NCI-H146 treated with DMSO at 0.1 percent for 48 hours (cell line): Measurements from ENCODE around the gene TNFRSF25.

ENCODE experiments used
- DNase-seq: peaks from one replicate; lab custom pipeline; 2025; ENCODE audit not compliant: unreplicated experiment; lab: John Stamatoyannopoulos, UW

The TNFRSF25 gene

DNA sequence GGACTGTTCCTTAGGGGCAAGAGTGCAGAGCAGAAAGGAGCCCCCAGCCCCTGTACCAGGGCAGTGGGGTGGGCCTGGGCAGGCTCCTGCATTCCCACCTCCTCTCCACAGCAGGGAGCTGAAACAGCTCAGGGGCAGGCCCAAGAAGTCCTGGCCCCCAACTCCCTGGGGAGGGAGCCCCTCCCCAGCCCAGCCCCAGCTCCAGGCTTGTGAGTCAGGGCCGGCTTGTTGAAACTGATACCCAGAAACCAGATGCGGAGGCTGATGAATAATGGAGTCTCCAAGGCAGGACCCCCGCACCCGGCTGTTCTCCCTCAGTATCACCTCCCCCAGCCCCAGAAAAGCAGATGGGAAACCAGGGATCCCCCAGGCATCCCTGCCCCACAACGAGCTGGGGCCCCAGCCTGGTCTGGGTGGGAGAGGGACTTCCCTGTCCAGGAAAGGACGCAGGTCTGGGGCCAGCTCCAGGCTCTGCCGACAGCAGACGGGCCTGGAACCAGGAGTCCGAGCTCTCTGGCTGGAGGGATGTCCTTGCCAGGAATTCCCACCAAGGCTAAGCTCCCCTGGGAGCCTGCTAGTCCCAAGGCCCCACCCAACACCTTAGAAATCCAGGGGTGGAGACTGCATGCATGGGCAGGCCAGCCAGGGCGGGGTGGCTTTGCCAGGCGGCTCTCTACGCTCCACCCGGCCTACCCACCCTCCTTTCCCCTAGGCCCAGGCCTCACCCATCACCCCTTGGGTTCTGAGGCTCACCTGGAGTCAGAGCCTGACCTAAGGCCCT lies 22.8 kb upstream of the TNFRSF25 start:
- no peak for DNase-seq

- no peak for DNase-seq
Measured at GRCh38 chr1:6487804-6488484, 22.0 kb upstream of the TNFRSF25 start.

DNA sequence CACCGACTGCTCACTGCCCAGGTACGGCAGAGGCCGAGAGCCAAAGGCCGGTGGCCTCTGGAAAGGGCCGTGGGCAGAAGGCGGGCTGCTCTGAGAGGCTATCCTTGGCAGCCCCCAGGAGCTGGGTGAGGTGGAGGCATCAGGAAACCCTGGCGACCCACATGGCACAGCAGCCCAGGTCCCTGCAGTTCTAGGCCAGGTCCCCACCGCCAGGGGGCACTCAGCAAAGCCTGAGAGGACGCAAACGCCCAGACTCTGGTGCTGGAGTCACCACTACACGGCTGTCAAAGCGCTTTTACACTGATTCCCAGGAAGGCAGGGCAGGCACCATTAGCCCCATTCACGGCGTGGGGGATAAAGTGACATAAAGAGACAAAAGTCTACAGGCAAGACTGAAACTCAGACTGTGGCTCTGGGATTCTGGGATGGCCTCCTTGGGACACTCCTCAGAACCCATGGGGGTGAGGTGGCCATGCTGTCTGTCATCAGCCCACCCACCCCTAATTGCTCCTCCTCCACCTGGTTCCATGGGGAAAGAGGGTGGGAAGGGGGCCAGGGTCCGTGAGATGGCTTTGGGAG lies 20.5 kb upstream of the TNFRSF25 start:
- peak; percentile 55 for DNase-seq

GRCh38 chr1:6485168-6486101 lies 19.5 kb upstream of the TNFRSF25 start:
- no peak for DNase-seq

GRCh38 chr1:6484826-6485167 lies 18.8 kb upstream of the TNFRSF25 start:
- DNase-seq = no peak

DNA sequence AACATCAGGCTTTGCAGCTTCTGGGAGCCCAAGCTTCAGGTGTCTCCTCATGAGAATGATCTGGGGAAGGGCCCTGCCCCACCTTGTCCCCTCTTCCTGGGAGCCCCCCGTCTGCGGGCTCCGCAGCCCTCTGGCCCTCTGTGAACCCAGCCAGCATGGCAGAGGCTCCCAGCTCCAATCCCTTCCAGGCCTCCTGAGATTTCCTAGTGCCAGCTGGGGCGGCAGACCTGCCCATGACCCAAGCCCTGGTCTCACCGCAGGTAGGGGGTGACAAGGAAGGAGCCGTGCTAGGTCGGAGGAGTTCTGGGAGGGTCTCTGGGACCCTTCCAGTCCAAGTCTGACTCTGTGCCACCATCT lies 17.8 kb upstream of the TNFRSF25 start:
- no peak for DNase-seq

GRCh38 chr1:6483017-6483760 lies 17.2 kb upstream of the TNFRSF25 start:
- no peak for DNase-seq

- no peak for DNase-seq
Measured at GRCh38 chr1:6481820-6482219, 15.8 kb upstream of the TNFRSF25 start.

- DNase-seq = no peak
Measured at GRCh38 chr1:6477039-6477820, 11.3 kb upstream of the TNFRSF25 start.

DNA sequence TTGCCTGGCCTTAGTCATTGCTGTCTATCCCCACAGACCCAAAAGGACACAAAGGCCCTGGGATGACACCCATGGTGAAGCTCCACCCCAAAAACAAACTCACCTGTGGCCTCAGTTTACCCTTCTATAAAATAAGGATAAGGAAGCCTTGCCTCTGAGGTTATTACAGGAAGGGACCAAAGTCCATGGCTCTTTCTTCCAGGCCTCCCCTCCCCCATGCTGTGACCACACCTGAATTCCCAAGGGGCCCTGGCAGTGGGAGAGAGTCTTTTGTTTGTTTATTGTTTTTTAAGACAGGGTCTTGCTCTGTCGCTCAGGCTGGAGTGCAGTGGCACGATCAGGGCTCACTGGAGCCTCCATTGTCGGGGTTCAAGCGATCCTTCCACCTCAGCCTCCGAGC lies 10.5 kb upstream of the TNFRSF25 start:
- DNase-seq = no peak

DNA sequence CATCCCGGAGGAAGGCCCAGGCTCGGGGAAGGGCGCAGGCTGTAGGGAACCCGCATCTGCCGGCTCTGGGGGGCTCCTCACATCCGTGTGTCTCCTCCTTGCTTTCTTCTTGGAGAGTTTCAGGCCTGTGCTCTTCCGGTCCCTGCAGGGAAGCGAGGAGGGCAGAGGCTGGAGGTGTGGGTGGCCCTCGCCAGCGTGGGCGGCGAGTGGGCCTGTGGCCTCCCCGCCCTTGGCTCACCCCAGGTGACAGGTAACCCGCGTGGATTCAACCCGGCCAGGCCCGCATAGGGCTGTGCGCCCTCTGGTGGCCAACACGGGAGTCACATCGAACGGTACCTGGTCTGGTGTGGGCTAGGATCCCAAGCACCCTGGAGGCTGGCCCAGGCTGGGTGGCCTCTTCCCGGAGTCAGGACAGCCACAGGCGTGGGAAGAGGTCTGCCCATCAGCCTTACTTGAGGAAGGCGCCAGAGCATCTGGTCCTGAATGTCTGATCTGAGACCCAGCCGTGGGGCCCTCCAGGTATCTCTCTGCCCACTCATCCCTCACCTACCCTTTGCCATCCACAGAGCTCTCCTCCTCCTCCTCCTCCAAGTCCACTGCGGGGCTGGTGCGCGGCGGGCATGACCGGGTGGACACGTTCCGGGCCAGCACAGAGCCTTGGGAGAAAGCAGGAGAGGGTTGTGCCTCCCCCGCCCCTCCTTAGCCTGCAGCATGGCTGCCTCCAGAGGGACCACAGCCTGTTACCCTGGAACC lies 9.6 kb upstream of the TNFRSF25 start:
- no peak for DNase-seq

DNA sequence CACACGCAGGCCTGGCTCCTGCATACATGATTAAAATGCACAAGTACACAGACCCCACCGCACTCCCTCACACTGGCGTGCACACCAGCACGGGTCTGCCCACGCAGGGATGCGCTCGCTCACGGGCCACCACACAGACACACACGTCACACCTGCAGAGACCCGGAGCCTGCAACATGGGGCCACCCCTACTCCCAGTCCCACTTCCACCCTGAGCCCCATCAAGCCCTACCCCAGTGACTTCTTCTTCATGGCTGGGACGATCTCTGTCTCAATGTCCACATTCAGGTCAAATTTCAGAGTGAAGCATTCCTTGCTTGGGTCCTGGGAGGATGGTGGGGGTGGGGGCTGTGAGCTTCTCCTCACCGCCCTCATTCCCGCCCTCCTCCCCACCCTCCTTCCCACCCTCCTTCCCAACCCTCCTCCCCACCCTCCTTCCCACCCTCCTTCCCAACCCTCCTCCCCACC lies 8.9 kb upstream of the TNFRSF25 start:
- no peak for DNase-seq

DNA sequence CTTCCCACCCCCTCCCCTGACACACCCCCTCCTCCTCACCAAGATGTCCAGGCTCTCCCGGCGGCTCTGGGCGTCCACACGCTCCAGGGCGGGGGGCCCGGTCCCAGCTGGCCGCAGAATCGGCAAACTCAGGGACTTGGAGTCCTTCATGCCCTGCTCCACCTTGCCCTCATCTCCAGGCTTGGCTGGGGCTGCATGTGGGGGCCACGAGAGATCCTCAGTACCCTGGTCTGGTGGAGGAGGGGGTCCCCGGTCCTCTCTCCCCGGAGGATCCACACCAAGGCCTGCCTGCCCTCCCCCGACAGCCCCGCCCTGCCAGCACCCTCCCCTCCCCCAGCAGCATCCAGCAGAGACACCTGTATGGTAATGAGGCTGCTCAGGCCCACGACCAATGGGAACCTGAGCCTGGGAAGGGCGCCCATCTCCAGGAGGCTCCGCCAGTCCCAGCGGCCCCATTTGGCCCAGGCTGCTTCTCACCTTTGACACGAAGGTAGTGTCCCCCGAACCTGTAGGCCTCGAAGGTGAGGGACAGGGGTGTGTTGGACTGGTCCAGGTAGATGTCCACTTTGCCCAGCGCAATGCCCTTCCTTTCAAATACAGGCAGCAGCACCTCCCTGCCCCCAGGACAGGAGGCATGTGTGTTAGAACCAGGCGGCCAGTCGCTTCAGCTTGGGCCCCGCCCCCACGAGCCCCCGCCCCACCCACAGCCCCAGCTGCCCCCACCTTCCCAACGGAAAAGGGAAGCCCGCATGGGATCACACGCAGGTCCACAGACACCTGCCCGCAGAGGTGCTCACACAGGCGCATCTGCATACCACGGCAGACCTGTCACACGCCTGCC lies 8.2 kb upstream of the TNFRSF25 start:
- DNase-seq = peak; percentile 53

DNA sequence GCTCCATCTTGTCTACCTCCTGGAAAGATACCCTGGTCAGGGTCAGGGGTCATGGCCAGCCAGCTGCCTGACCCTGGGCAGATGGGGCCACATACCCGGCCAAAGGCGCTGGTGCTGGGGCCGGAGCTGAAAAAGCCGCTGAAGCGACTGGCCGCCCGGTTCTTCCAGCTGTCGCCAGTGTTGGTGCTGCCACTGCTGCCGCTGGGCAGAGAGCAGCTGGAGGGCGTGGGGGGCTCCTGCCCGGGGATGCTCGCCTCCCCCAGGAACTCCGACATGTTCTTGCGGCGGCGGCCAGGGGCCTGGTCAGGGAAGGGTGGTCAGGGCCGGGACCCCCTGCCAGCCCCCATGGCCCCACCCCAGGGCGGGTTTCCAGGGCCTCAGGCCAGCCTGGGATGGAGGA lies 7.2 kb upstream of the TNFRSF25 start:
- no peak for DNase-seq

DNA sequence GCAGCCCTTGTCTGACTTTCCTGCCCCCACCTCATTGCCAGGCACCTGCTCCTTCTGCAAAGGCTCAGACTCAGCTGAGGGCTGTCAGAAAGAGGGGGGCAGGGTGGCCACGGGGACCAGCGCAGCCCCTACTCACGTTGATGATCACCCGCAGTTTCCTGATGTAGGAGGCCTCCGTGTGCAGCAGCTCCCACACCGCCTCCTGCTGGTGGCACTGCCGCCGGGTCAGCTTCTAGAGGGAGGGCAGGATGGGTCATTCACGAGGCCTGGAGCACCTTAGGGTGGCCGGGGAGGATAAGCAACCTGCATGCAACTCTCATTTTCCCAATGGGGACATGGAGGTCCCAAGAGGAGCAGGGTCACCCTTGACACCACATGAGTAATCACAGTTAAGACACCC lies 6.4 kb upstream of the TNFRSF25 start:
- DNase-seq = no peak

- DNase-seq = no peak
Measured at GRCh38 chr1:6471970-6472368, 6.0 kb upstream of the TNFRSF25 start.

DNA sequence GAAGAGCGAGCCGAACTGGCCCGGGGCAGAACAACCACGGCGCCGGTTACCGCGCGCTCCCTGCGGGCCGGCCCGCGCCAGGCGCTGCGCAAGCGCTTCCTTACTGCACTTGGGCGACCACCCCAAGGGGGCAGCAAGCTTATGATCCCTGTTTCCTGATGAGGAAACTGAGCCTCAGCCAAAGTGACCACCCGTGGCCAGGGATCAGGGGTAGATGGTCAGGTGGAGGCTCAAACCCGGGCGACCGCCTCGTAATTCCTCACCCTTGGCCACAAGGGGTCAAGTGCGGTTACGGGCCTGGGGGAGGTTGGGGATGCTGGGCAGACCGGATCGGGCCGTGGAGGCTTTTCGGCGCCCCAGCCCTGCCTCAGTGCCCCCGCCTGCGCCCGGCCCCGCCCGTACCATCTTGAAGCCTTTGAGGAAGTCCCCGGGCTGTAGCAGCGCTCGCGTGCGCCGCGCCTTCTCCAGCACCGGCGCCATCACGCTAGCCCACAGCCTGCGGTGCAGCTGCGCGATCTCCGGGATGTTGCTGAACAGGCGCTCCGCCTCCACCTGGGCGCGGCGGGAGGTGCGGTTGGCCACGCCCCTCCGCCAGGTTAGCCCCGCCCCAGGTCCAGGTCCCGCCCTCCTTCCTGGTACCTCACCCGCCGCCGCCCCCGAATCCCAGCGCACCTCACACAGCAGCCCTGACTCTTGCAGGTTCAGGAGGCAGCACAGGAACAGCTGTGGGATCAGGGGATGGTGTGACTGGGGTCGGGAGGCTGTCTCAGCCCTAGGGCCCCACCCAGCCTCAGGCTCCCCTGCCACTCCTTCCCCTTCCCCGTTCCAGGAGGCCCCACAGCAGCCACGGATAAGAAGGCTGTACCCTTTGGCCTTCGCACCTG lies 5.4 kb upstream of the TNFRSF25 start:
- DNase-seq = no peak
